HG03342 (cell line): ENCODE results near the gene C12orf54.
"Not testable (repeated sequence)": the region's sequence is repeated elsewhere in the genome, so short reads cannot be mapped to it uniquely, and the experiment has no call there.

Experiments used
- ATAC-seq: cut with Tn5 transposase; IDR thresholded peaks from one replicate; pipeline ENCODE4 v1.9.1; 2021; ENCODE audit warnings: mild to moderate bottlenecking, moderate library complexity; ENCODE audit not compliant: unreplicated experiment

Gene C12orf54

GRCh38 chr12:48482198-48482597 lies at the start of gene C12orf54:
C12orf54 (plus strand) TSS chr12:48482498; CDS start chr12:48483297, 799 bp downstream.
- no peak for ATAC-seq

- not testable (repeated sequence) for ATAC-seq
These were observed 48.3 kb upstream of the C12orf54 start for GRCh38 chr12:48434016-48434415.

DNA sequence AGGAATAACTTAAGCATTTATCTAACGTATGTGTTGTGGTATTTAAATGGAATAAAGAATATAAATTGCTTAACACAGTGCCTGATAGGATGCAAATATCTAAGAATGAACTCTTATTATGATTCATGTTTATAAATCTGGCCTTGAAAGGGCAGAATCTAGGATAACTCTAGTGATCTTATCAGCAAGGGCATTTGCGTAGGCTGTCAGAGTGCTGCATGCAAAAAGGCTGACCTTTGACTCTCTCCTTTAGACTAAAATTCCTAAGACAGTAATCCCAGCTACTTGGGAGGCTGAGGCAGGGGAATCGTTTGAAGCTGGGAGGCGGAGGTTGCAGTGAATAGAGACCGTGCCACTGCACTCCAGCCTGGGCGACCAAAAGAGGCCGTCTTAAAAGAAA lies 41.2 kb upstream of the C12orf54 start:
- ATAC-seq, result no peak

DNA sequence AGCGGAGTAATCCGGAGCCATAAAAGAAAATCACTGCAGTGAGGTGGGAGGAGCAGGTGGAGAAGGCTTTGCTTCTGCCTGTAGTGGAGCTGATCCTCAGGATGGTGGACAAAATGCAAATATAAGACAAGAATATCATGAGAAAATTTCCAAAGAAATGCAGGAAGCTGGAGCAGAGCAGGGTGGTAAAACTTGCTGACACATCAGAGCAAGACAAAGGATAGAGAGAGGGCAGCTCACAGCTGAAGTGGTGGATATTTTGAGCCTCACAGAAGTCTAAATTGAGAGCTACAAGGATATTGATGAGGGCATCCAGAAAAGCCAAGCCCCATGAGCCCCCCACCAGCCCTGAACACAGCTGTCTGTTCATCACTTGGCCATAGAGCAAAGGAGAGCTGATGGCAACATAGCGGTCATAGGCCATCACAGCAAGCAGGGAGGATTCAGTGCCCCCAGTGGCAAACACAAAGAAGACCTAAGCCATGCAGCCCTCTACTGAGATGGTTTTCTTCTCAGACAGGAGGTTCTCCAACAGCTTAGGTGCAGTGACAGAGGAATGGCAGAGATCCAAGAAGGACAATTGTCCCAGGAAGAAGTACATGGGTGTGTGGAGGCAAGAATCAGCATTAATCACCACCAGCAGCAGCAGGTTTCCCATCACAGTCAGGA lies 40.0 kb upstream of the C12orf54 start:
- no peak for ATAC-seq

DNA sequence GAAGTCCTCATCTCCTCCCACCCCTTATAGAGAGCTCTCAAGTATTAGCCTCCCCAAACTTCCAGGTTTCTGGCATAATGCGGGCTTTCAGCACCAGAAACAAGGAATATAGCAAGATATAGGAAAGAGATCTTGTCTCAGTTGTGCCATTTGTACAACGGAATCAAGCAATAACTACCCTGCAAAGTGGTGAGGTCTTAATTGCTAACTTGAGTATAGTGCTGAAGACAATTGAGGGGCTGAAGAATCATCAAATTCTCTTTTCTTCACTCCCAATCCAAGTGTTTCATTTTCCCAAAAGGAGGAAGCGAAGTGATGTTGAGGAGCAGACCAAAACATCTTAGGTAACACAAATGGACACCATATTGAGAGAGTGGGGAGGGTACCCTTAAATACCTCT lies 36.8 kb upstream of the C12orf54 start:
- ATAC-seq, result no peak

DNA sequence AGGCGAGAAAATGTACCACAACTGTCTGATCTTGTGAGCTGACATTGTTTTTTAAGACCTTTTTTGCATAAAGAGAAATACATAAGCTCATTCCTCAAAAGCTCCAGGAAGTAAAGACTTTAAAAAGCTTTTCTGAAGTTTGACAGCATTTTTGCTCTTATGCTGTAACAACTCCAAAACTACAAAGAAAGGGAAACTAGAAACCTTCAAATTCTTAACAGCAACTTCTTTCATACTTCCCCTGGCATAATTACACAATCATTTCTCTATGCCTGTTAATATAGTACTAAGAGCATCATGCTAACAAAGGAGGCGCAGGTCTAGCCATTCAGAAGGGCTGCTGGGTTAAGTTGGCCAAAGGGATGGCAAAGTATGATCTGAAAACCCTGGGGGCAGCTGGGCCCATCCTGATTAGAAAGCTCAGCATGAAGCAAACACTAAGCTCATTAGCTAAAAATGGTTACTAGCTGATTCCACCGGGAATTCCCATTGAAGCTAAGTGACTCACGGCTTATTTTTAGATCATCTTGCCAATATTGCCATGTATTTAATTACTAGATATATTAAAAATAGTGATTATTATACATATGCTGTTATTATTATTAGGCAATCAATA lies 36.0 kb upstream of the C12orf54 start:
- no peak for ATAC-seq

- no peak for ATAC-seq
These were observed 34.5 kb upstream of the C12orf54 start for GRCh38 chr12:48447755-48448154.

GRCh38 chr12:48451372-48451771 lies 30.9 kb upstream of the C12orf54 start:
- no peak for ATAC-seq

DNA sequence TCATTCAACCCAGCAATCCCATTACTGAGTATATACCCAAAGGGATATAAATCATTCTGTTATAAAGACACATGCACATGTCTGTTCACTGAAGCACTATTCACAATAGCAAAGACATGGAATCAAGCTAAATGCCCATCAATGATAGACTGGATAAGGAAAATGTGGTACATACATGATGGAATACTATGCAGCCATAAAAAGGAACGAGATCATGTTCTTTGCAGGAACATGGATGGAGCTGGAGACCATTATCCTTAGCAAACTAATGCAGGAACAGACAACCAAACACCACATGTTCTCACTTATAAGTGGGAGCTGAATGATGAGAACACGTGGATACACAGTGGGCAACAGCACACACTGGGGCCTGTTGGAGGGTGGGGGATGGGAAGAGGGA lies 29.3 kb upstream of the C12orf54 start:
- not testable (repeated sequence) for ATAC-seq

DNA sequence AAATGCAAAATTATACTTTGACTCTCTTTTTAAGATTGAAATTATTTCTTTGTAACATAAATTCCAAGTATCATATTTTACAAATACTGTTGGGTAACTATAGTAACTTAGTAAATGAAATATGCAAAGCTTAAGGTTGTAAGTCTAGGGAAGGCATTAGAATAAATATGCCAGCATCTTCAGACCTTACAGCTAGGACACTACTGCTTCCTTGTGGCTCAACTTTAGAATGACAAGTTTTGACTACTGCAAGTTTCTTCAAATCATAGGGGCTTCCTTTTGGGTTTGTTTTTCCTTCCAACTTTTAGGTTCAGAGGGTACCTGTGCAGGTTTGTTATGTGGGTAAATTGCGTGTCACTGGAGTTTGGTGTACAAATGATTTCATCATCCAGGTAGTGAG lies 27.6 kb upstream of the C12orf54 start:
- ATAC-seq, result no peak

DNA sequence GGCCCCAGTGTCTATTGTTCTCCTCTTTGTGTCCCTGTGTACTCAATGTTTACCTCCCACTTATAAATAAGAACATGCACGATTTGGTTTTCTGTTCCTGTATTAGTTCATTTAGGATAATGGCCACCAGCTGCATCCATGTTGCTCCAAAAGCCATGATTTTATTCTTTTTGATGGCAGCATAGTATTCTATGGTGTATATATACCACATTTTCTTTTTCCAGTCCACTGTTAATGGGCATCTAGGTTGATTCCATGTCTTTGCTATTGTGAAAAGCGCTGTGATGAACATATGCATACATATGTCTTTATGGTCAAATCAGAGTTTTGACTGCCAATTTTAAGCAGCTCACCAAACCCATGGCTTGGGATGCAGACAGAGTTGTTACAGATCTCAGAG lies 27.2 kb upstream of the C12orf54 start:
- ATAC-seq, result no peak

DNA sequence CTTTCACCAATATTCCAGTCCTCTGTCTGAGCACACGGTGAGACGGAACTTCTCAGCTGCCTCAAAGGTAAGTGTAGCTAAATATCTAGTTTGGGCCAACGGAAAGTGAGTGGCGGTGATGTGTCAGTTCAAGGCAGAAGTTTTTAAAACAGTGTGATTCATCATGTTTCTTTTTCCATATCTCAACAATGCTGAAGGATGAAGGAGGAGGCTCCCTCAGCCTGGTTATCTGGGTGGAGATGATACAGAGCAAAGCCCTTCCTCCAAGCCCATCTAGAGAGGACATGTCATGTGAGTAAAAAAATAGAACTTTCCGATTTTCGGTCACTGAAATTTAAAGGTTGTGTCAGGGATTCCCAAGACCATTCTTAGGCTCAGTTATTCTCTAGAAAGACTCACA lies 23.0 kb upstream of the C12orf54 start:
- no peak for ATAC-seq

DNA sequence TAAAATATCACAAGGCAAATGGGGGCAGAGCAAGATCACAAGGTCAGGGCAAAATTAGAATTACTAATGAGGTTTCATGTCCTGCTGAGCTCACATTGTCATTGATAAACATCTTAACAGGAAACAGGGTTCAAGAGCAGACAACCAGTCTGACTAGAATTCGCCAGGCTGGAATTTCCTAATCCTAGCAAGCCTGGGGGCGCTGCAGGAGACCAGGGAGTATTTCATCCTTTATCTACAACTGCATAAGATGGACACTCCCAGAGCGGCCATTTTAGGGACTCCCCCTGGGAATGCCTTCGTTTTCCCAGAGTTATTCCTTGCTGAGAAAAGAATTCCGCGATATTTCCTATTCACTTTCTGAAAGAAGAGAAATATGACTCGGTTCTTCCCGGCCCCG lies 13.3 kb upstream of the C12orf54 start:
- ATAC-seq, result not testable (repeated sequence)

GRCh38 chr12:48472259-48472658 lies 10.0 kb upstream of the C12orf54 start, which contains the start of gene ANP32D:
ANP32D (plus strand) TSS chr12:48472559; CDS start chr12:48472665, 106 bp downstream.
- no peak for ATAC-seq

GRCh38 chr12:48473061-48473460 lies 9.2 kb upstream of the C12orf54 start:
- ATAC-seq, result no peak

DNA sequence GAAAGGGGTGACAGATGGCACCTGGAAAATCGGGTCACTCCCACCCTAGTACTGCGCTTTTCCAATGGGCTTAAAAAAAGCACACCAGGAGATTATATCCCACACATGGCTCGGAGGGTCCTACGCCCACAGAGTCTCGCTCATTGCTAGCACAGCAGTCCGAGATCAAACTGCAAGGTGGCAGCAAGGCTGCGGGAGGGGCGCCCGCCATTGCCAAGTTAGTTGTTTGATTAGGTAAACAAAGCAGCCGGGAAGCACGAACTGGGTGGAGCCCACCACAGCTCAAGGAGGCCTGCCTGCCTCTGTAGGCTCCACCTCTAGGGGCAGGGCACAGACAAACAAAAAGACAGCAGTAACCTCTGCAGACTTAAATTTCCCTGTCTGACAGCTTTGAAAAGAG lies 7.8 kb upstream of the C12orf54 start:
- ATAC-seq, result not testable (repeated sequence)

DNA sequence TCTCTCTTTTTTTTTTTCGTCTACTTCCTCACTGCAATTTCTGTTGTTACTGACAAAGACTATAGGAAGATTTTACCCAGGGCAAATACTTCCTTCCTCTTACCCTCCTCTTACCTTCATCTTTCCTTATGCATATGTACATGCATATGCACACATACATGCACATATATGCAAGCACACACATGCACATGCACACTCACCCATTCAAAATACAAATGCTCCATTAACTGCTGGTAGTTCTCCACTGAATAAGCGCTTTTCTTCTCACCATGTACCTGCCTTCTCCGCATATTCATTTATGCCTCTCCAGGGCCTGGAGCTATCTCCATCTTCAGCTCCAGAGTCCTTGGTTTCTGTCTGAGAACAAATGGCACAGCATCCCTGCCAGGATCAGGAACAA lies 632 bp downstream of the C12orf54 start:
- ATAC-seq, result no peak

- no peak for ATAC-seq
These were observed 4.0 kb downstream of the C12orf54 start for GRCh38 chr12:48486261-48486660.

- no peak for ATAC-seq
These were observed 4.4 kb downstream of the C12orf54 start for GRCh38 chr12:48486679-48487078.

DNA sequence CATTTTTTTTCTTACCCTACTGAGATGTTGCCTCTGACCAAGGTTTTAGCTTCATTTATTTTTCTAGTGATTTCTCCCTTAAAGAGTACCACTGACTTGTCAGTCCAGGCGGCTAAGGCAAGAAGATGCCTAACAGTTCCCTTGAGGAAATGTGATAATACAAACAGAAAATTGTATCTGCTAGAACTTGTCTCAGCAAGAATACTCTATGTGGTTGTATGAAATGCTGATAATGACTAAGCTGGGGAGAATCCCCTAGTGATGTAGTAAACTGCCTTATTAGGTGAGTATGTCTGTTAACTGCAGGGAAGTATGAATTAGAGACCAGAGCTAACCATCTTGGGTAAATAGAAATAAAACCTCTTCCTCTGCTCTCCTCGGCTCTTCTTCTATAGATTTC lies 6.7 kb downstream of the C12orf54 start:
- ATAC-seq, result peak; percentile 90

GRCh38 chr12:48489456-48489855 lies 7.2 kb downstream of the C12orf54 start:
- not testable (repeated sequence) for ATAC-seq

DNA sequence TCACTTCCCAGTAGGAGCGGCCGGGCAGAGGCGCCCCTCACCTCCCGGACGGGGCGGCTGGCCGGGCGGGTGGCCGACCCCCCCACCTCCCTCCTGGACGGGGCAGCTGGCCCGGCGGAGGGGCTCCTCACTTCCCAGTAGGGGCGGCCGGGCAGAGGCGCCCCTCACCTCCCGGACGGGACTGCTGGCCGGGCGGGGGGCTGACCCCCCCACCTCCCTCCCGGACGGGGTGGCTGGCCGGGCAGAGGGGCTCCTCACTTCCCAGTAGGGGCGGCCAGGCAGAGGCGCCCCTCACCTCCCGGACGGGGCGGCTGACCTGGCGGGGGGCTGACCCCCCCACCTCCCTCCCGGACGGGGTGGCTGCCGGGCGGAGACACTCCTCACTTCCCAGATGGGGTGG lies 18.0 kb downstream of the C12orf54 start:
- not testable (repeated sequence) for ATAC-seq

DNA sequence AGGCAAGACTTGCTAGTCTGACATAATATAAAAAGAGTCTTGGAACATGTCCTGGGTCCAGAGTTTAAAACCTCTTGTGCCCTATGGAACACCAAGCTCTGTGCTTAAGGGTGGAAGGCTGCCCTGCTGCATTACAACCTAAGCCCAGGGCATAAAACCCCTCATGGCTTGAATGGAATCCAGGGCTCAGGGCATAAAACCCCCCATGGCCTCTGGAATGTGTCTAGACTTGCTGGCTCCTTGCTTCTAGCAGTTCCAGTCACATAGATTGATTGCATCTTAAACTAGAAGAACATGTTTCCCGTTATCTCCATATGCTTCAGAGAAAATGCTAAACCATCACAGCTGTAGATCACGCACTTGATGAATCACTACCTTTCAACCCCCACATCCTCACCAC lies 24.5 kb downstream of the C12orf54 start:
- not testable (repeated sequence) for ATAC-seq
